Stimulated activated naive B cell treated with anti-CD40 and anti-IgM and Interleukin-4, amounts not matched to agents 10 μg/mL and 1 μg/mL and 100 μg/mL, for 72 hours (primary cell): ENCODE data around the gene CYP2A6.
A peak's percentile ranks its signal among the peaks of the same experiment; 100 is the strongest.
"Not testable (repeated sequence)": the region's sequence is repeated elsewhere in the genome, so short reads cannot be mapped to it uniquely, and the experiment has no call there.

Source experiments
- ATAC-seq, 2 donors: fragments of 150-1000 bp; cut with Tn5 transposase; replicated peaks; 2 replicates each; pipeline ENCODE4 v1.10.0; 2021; ENCODE audit warnings: moderate library complexity in 1 of 2
- DNase-seq: peaks from one replicate; pipeline ENCODE4 v3.0.0; 2021
- H3K27ac Mint-ChIP-seq: one replicate; pipeline ENCODE4 v1.8.0; 2022; ENCODE audit warnings: mild to moderate bottlenecking, mixed read lengths
- H3K27me3 Mint-ChIP-seq, 2 donors: one replicate each; pipeline ENCODE4 v1.8.0; 2022; ENCODE audit warnings: mixed read lengths in 2 of 2
- H3K36me3 Mint-ChIP-seq, 2 donors: one replicate each; pipeline ENCODE4 v1.8.0; 2022; ENCODE audit warnings: mixed read lengths in 2 of 2, mild to moderate bottlenecking in 1 of 2
- H3K4me1 Mint-ChIP-seq, 2 donors: one replicate each; pipeline ENCODE4 v1.8.0; 2022; ENCODE audit warnings: mixed read lengths in 2 of 2, mild to moderate bottlenecking in 1 of 2
- H3K4me3 Mint-ChIP-seq, 2 donors: one replicate each; pipeline ENCODE4 v1.8.0; 2022; ENCODE audit warnings: mild to moderate bottlenecking in 2 of 2, mixed read lengths in 2 of 2, moderate library complexity in 1 of 2
- H3K9me3 Mint-ChIP-seq, 2 donors: one replicate each; pipeline ENCODE4 v1.8.0; 2022; ENCODE audit warnings: mixed read lengths in 2 of 2, mild to moderate bottlenecking in 1 of 2

CYP2A6 gene

DNA sequence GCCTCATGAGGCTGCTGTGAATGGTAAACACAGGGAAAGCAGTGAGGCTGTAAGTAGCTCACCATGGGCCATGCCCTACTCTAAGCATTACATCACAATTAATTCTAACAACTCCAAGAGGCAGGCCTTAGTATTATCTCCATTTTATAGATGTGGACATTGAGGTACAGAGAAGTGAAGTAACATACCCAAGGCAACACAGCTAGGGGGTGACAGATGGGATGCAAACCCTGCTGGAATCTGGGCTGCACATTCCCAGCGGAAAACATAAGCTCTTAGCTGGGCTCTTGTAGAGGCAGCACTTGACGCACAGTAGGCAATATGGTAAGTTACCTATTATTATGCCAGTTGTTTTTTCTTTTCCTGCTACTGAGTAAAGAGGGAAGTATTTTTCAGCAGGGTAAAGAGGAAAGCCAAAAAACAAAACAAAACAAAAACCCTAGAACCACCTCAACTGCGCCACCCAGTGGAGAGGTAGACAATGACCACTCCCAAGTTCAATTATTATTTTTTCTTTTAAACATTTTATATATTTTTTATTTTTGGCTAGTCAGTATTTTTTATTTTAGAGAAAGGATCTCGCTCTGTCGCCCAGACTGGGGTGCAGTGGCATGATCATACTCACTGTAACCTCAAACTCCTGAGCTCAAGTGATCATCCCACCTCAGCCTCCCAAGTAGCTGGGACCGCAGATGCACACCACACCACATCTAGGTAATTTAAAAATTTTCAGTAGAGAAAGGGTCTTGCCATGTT is 30.6 kb downstream of the CYP2A6 start:
- not testable (repeated sequence) for H3K9me3 Mint-ChIP-seq, H3K4me3 Mint-ChIP-seq, H3K27ac Mint-ChIP-seq, DNase-seq, H3K27me3 Mint-ChIP-seq, H3K36me3 Mint-ChIP-seq
- peaks cover 34 to 40% of the 10 kb centered on the region in 2 donors for H3K4me1 Mint-ChIP-seq
- ATAC-seq, result peak in 1 of 2 donors; percentile 38

DNA sequence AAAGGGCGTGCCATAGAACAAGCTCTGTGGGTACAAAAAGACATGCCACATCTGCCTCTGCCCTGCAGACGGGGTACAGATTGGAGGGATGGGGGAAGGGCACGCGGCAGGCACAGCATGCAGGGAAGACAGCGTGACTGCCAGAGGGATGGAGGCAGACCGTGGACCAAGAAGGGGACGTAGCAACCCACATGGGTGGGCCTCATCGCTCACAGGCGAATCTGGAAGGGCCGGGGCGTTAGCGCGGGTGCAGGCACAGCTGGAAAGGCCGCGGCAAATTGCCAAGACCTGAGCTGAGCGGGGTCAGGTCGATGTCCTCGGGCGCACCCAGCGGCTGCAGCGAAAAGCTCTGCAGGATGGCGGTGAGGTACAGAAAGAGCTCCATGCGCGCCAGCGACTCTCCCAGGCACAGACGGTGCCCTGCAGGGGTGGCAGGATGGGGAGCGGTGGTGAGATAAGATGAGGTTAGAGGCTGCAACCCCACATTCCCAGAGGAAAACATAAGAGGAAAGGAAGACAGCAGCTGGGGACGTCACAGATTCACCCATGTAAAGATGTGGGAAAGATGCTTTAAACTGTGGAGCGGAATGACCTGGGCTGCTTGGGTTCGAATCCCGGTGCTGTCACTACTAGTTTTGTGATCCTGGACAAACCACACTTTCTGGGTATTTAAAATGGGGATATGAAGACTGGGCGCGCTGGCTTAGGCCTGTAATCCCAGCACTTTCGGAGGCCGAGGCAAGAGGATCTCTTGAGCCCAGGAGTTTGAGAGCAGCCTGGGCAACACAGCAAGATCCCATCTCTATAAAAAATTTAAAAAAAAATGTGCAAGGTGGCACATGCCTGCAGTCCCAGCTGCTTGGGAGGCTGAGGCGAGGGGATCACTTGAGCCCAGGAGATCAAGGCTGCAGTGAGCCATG is 31.5 kb downstream of the CYP2A6 start:
- H3K4me1 Mint-ChIP-seq, result peaks cover 33 to 36% of the 10 kb centered on the region in 2 donors

DNA sequence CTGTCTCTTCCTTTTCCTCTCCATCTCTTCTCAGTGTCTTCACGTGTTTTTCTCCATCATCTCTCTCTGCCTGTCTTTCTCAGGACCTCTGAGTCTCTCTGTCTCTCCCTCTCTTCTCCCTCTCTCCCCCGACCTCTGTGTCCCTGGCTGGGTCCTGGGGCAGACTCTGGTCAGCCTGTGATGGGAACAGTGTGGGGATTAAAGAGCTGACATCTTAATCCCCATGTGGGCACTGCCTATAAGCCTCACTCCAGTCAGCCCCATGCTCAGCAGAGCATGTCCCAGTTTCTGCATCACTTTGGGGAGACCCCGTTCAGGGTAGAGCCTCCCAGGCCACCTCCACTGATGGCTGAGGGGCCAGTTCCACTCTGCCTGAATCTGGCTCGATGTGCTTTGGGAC is 35.0 kb downstream of the CYP2A6 start:
- peaks cover 37 to 48% of the 10 kb centered on the region in 2 donors for H3K4me1 Mint-ChIP-seq
- H3K4me3 Mint-ChIP-seq, result no peak overlapping the region
- DNase-seq (no peak), ATAC-seq (no peak)
- H3K27ac Mint-ChIP-seq, result no peak overlapping the region
- no peaks in the 10 kb centered on the region for H3K9me3 Mint-ChIP-seq
- H3K36me3 Mint-ChIP-seq, result peaks cover 5 to 7% of the 10 kb centered on the region in 2 donors
- peaks cover 0 to 4% of the 10 kb centered on the region in 2 donors for H3K27me3 Mint-ChIP-seq

More for the DNA sequence above, 31.5 kb downstream of the CYP2A6 start:
- not testable (repeated sequence) for H3K9me3 Mint-ChIP-seq, H3K27ac Mint-ChIP-seq, H3K27me3 Mint-ChIP-seq, H3K36me3 Mint-ChIP-seq
- ATAC-seq (peak; percentile 94), DNase-seq (peak; percentile 71)
- H3K4me3 Mint-ChIP-seq, result peak overlapping the region; percentile 85 to 93

DNA sequence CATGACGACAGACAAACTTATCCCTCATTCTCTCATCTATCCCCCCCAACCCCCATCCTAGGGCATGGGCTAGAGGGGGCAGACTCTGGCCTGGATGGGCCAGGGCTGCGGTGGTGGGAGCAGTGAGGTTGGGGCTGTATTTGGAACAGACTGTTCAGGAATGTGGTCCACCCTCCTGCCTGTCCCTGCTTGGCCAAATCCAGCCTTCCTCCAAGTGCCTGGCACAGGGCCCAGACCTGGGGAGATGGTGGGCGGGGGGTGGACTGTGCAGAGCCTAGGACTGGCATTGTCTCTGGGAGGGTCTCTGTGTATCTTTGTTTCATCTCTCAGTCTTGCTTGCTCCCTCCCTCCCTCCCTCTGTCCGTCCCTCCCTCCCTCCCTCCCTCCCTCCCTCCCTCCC is 37.1 kb downstream of the CYP2A6 start:
- no peak overlapping the region for H3K4me3 Mint-ChIP-seq
- peaks cover 0 to 4% of the 10 kb centered on the region in 2 donors for H3K27me3 Mint-ChIP-seq
- H3K9me3 Mint-ChIP-seq, result no peaks in the 10 kb centered on the region
- no peak for DNase-seq
- H3K27ac Mint-ChIP-seq, result no peak overlapping the region
- ATAC-seq, result no peak
- peaks cover 8 to 24% of the 10 kb centered on the region in 2 donors for H3K36me3 Mint-ChIP-seq
- H3K4me1 Mint-ChIP-seq, result peaks cover 33 to 53% of the 10 kb centered on the region in 2 donors

DNA sequence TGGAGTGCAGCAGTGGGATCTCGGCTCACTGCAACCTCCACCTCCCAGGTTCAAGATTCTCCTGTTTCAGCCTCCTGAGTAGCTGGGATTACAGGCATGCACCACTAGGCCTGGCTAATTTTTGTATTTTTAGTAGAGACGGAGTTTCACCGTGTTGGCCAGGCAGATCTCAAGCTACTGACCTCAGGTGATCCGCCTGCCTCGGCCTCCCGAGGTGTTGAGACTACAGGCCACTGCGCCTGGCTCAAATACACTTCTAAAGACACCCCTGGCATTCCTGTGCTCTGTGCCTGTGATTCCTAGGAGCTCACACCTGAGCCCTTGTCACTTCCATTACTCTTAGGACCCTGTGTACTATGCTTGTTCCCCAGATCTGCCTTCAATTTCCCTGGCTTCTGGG is 37.7 kb downstream of the CYP2A6 start:
- not testable (repeated sequence) for ATAC-seq, H3K27me3 Mint-ChIP-seq, H3K9me3 Mint-ChIP-seq, DNase-seq
- H3K4me3 Mint-ChIP-seq, result peak overlapping the region; percentile 91 to 96
- peaks cover 12 to 30% of the 10 kb centered on the region in 2 donors for H3K36me3 Mint-ChIP-seq
- H3K4me1 Mint-ChIP-seq, result peaks cover 38 to 53% of the 10 kb centered on the region in 2 donors
- H3K27ac Mint-ChIP-seq, result peak overlapping the region; percentile 81

DNA sequence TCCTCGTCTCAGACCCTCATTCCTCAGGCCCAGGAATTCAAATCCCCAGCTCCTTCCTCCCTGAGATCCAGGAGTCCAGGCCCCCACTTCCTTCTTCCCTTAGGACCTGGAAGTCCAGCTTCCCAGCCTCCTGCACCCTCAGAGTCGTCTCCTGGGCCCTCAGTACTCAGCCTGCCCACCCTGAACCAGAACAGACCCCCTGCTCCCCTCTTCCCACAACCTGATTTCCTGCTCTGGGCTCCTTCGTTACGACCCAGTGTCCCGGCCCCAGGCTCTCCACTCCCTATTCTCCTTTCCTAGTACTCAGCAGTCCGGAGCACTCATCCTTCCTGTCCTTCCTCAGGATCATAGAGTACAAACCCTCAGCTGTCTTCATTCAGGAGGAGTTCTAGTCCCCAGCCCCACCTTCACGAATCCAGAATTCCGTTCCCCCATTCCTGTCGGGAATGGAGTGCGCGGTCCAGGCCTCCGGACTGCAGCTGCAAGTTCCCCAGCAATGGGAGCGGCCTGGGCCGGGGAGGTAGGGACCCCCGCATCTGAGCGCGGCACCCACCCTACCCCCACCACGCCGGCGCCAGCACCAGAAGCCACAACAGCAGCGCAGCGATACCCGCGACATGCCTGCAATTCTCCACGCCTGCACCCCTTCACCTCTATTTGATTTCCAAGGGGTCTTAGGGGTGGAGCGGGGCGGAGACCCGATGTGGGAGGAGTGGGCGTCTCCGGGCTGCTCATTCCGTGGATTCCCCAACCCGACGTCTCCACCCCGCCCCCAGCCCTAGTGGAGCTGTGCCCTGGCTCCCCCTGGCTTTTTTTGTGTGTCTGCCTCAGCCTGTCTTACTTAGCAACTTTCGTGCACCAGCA is 38.5 kb downstream of the CYP2A6 start:
- Mint-ChIP-seq H3K9me3 (no peaks in the 10 kb centered on the region), H3K27me3 (peaks cover 0 to 4% of the 10 kb centered on the region in 2 donors), H3K4me1 (peaks cover 47 to 60% of the 10 kb centered on the region in 2 donors), H3K4me3 (peak overlapping the region; percentile 91 to 96), H3K36me3 (peaks cover 19 to 39% of the 10 kb centered on the region in 2 donors), H3K27ac (peak overlapping the region; percentile 81)
- ATAC-seq (no peak), DNase-seq (no peak)

DNA sequence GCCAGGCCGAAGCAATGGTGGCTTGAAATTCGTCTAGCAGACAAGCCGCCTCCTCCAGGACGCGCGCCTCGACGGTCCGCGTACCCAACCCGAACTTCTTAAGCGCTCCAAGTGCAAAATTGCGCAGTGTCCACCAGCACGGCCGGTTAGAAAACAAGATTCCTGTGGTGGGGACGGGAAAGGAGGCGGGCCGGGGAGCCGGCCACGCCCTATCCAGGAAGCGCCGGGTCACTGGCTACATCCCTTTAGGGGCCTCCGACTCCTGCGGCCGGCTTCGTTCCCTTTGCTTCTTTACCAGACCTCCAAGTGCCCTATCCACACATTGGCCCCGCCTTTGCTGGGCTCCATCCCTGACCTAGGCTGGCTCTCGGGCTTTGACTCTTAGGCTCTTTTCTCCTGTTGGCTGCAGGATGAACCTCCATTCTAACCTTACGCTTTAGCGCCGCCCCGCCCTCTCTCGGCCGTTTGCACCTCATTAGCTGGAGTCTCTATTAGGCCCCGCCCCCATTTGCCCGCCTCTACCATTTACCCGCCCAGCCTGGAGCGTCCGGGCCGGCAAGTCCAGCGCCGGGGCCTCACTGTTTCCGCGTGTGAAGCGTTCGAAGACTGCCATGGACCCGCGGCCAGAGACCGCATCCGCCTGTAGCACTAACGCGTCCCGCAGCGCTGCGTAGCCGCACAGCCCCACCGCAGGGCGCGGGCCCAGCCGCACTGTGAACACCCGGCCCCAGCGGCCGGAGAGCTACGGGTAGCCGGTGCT is 39.4 kb downstream of the CYP2A6 start:
- Mint-ChIP-seq H3K4me1 (peaks cover 54 to 69% of the 10 kb centered on the region in 2 donors), H3K4me3 (peak overlapping the region; percentile 91 to 96), H3K36me3 (peaks cover 20 to 47% of the 10 kb centered on the region in 2 donors), H3K27ac (peak overlapping the region; percentile 91)
- ATAC-seq (peak; percentile 89 to 91), DNase-seq (peak; percentile 44)
- not testable (repeated sequence) for H3K9me3 Mint-ChIP-seq, H3K27me3 Mint-ChIP-seq

DNA sequence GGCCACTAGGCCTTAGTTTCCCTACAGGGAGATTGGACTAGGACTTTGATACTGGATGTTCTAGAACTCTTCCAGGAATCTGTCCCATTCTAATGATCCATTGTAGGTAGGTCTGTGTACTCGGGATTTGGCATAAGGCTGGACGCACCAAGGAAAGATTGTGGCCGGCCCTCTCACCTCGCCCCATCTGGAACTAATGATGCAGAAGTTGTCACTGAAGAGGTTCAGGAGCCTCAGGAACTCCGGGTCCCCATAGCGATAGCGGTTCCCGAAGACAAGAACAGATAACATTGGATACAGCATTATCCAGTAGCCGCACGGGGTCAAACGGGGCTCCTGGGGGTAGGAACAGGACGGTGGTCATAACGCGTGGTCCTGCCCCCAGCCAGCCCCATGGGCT is 40.1 kb downstream of the CYP2A6 start:
- Mint-ChIP-seq H3K36me3 (peaks cover 20 to 50% of the 10 kb centered on the region in 2 donors), H3K9me3 (no peaks in the 10 kb centered on the region), H3K27ac (no peak overlapping the region), H3K27me3 (peaks cover 0 to 4% of the 10 kb centered on the region in 2 donors), H3K4me1 (peaks cover 55 to 75% of the 10 kb centered on the region in 2 donors), H3K4me3 (peak overlapping the region in 1 of 2 donors; percentile 9)
- ATAC-seq (no peak), DNase-seq (no peak)

DNA sequence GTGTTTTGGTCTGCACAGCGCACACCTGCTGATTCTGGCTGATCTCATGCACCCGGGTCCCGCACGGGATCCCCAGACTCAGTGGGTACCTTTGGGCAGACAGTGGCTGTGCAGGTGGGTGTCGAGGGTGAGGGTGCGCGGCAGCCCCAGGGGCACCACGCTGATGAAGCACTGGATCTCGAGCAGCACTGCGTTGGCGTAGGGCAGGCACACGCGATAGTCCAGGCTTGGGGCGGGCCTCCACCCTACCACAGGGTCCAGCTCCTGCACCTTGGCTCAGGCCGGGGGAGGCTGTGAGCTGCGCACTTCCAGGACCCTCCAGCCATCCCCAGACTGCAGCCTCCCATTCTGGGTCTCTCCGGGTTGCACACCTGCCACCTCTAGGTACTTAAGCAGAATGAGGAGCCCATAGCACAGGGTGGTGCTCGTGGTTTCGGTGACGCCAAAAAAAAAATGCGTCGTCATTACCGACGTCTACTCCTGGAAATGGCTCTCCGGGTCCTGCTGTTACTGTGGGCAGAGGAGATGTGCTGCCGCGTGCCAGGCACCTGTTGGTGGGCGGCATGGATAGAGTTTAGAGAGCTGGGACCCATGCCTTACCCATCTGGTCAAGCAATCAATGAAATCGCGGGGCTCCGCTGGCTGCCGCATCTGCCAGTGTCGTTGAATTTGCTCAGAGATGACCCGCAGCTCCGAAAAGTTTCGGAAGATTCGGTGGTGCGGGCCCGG is 40.7 kb downstream of the CYP2A6 start:
- peak overlapping the region; percentile 9 to 11 for H3K4me3 Mint-ChIP-seq
- H3K4me1 Mint-ChIP-seq, result peaks cover 59 to 82% of the 10 kb centered on the region in 2 donors
- peaks cover 0 to 4% of the 10 kb centered on the region in 2 donors for H3K27me3 Mint-ChIP-seq
- ATAC-seq, result no peak
- H3K36me3 Mint-ChIP-seq, result peaks cover 25 to 57% of the 10 kb centered on the region in 2 donors
- H3K9me3 Mint-ChIP-seq, result no peaks in the 10 kb centered on the region
- DNase-seq, result no peak
- H3K27ac Mint-ChIP-seq, result no peak overlapping the region

DNA sequence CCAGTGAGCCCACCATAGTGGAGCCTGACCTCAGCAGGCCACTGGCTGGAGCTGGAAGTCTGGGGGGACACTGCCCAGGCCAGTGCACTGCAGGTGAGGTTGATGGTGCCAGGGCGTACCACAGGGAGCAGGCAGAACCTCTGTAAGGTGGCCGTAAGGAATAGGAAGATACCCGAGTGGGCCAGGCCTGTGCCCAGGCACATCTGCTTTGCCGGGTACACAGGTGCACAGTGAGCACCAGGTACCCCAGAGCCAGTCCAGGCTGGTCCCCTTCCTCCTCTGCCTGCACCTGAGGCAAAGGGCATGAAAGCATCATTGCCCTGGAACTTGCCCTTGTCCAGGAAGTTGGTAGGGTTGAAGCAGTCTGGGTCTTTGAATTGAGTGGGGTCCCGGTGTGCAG is 41.8 kb downstream of the CYP2A6 start:
- ATAC-seq (no peak), DNase-seq (no peak)
- Mint-ChIP-seq H3K4me3 (no peak overlapping the region), H3K27ac (peak overlapping the region; percentile 65), H3K4me1 (peaks cover 67 to 92% of the 10 kb centered on the region in 2 donors), H3K9me3 (no peaks in the 10 kb centered on the region), H3K27me3 (peaks cover 0 to 4% of the 10 kb centered on the region in 2 donors), H3K36me3 (peaks cover 31 to 67% of the 10 kb centered on the region in 2 donors)

DNA sequence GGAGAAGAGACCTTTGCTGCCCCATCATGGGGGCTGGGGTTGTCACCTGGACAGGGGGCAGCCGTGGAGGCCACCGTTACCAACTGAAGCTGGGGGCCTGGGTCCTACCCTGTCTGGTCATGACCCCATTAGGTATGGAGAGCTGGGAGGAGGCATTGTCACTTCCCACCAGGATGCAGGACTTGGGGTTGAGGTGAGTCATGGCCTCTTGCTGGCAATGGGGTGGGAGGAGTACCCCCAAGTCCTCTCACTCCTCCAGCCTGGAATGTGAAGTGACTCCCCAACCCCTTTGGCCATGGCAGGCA is 42.3 kb downstream of the CYP2A6 start:
- ATAC-seq, result no peak
- H3K36me3 Mint-ChIP-seq, result peaks cover 34 to 72% of the 10 kb centered on the region in 2 donors
- H3K4me1 Mint-ChIP-seq, result peaks cover 71 to 97% of the 10 kb centered on the region in 2 donors
- peak overlapping the region; percentile 65 for H3K27ac Mint-ChIP-seq
- peaks cover 0 to 4% of the 10 kb centered on the region in 2 donors for H3K27me3 Mint-ChIP-seq
- H3K4me3 Mint-ChIP-seq, result no peak overlapping the region
- no peaks in the 10 kb centered on the region for H3K9me3 Mint-ChIP-seq
- no peak for DNase-seq

DNA sequence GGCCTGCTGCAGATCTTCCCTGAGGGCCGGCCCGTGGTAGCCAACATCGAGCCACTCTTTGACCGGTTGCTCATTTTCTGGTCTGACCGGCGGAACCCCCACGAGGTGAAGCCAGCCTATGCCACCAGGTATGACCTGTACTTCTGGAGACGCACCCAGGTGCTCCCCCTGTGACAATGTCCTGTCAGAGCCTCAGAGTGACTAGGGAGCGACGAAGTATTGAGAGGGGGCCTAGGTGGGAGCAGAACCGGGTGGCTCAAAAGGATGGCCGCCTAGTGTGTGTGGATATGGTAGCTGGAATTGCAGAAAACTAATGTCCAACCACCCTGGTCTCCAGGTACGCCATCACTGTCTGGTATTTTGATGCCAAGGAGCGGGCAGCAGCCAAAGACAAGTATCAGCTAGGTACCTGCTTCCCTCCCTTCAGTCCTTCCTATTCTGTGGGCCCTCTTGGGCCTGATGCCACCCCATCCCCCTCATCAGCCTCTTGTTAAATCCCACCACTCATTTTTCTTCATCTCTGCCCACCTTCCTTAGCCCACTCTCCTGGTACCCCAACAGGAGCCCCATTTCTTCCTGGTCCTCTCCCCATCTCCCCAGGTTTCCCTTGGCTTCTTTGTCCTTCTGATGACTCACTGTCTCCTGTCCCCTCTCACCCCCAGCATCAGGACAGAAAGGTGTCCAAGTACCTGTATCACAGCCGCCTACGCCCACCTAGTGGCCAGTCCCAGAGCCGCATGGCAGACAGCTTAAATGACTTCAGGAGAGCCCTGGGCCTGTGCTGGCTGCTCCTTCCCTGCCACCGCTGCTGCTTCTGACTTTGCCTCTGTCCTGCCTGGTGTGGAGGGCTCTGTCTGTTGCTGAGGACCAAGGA is 42.9 kb downstream of the CYP2A6 start:
- Mint-ChIP-seq H3K4me3 (peak overlapping the region; percentile 51 to 83), H3K9me3 (no peaks in the 10 kb centered on the region), H3K4me1 (peaks cover 73 to 99% of the 10 kb centered on the region in 2 donors), H3K27me3 (peaks cover 0 to 2% of the 10 kb centered on the region in 2 donors), H3K27ac (peak overlapping the region; percentile 98), H3K36me3 (peaks cover 40 to 78% of the 10 kb centered on the region in 2 donors)
- ATAC-seq (no peak), DNase-seq (no peak)
